Adrenal gland (tissue), 5 donors: ENCODE data around the gene MDGA2.

Experiments
- CTCF ChIP-seq, 6 experiments: fragments of 450-650 bp in 4 of 6; fragments of 200-600 bp in 2 of 6; sonication (generic) in 1 of 6; IDR thresholded peaks; 1 replicate in 5 of 6; 2 replicates in 1 of 6; pipeline versions ENCODE4 v1.5.1 to v1.8.0; 2016 to 2021; ENCODE audit warnings: antibody characterized with exemption in 6 of 6, mild to moderate bottlenecking in 2 of 6, moderate library complexity in 1 of 6
- POLR2A ChIP-seq, 2 donors: fragments of 450-650 bp; IDR thresholded peaks; one replicate each; pipeline ENCODE4 v1.6.1; 2017; ENCODE audit warnings: antibody characterized with exemption in 2 of 2, mild to moderate bottlenecking in 2 of 2, moderate library complexity in 1 of 2
- donor health status: DM: no; HTN: no; CAD: no.

DNA sequence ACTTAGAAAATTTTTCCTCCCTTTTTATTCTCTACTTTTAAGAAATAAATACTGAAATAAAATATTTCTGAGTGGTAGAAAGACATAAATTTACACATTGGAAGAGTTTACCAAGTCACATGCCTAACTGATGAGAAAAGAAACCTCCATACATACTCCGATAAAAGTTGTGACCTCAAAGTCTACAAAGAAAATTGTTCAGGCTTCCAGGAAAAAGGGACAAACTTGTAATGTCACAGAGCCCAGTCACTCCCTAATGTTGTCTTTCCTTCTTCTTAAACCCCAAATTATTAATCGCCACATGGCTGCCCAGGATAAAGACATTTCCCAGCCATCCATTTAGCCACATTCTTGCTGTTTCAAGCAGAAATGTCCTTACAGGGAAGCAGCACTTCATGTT, 455.3 kb downstream of the MDGA2 start:
- TF ChIP-seq CTCF (IDR thresholded peaks at IDR 0.05): no peak
- TF ChIP-seq POLR2A (IDR thresholded peaks at IDR 0.05): no peak
